GM12892 (cell line): Measurements from ENCODE around the gene TAGLN2.

Experiments
- DNase-seq: peaks from one replicate; pipeline ENCODE4 v3.0.0; 2011; ENCODE audit not compliant: insufficient read length
- FAIRE-seq: peaks from 2 replicates; lab custom pipeline; 2011; peaks lifted over from hg19 to GRCh38; lab: Jason Lieb, UNC
- POLR2A ChIP-seq: IDR thresholded peaks from 2 replicates; pipeline ENCODE4 v1.6.1; 2011; ENCODE audit warnings: low read depth, low read length, control low read depth
- POLR2AphosphoS5 ChIP-seq: IDR thresholded peaks from 2 replicates; pipeline ENCODE4 v1.6.1; 2011; ENCODE audit warnings: low read depth, low read length, control low read depth
- TAF1 ChIP-seq: IDR thresholded peaks from 2 replicates; pipeline ENCODE4 v1.6.1; 2011; ENCODE audit warnings: low read depth, mild to moderate bottlenecking, control low read depth, low read length, borderline replicate concordance

Gene TAGLN2

GRCh38 chr1:159889821-159890252, 35.5 kb downstream of the TAGLN2 start:
- FAIRE-seq (no peak), DNase-seq (peak; percentile 54)
- TF ChIP-seq POLR2A (0 out of 2 replicates have a peak, but pooled peaks have one; percentile 22), POLR2AphosphoS5 (no peak)

- DNase-seq (no peak), FAIRE-seq (peak; percentile 62)
- TF ChIP-seq TAF1 (no peak), POLR2A (no peak), POLR2AphosphoS5 (no peak)
Measured at GRCh38 chr1:159889202-159889601, 36.1 kb downstream of the TAGLN2 start.

- DNase-seq (no peak), FAIRE-seq (no peak)
- TF ChIP-seq POLR2A = no peak
- TF ChIP-seq TAF1 = no peak
- TF ChIP-seq POLR2AphosphoS5 = no peak
Measured at GRCh38 chr1:159884296-159884695, 41.0 kb downstream of the TAGLN2 start.

- DNase-seq (no peak), FAIRE-seq (no peak)
- TF ChIP-seq TAF1 (no peak), POLR2AphosphoS5 (no peak), POLR2A (no peak)
Measured at GRCh38 chr1:159883134-159883533, 42.2 kb downstream of the TAGLN2 start.

- FAIRE-seq (no peak), DNase-seq (no peak)
- TF ChIP-seq POLR2A = no peak
- TF ChIP-seq POLR2AphosphoS5 = no peak
- TF ChIP-seq TAF1 = no peak
Measured at GRCh38 chr1:159882527-159882862, 42.8 kb downstream of the TAGLN2 start.

GRCh38 chr1:159881622-159882526, 43.4 kb downstream of the TAGLN2 start:
- FAIRE-seq (no peak), DNase-seq (no peak)
- no peak for TF ChIP-seq TAF1
- TF ChIP-seq POLR2AphosphoS5 = no peak
- TF ChIP-seq POLR2A = no peak

- FAIRE-seq (no peak), DNase-seq (no peak)
- no peak for TF ChIP-seq TAF1
- TF ChIP-seq POLR2A = no peak
- TF ChIP-seq POLR2AphosphoS5 = no peak
Measured at GRCh38 chr1:159880430-159880829, 44.9 kb downstream of the TAGLN2 start.

GRCh38 chr1:159879977-159880376, 45.3 kb downstream of the TAGLN2 start:
- DNase-seq (no peak), FAIRE-seq (no peak)
- TF ChIP-seq POLR2A = no peak
- TF ChIP-seq TAF1 = no peak
- no peak for TF ChIP-seq POLR2AphosphoS5

GRCh38 chr1:159879136-159879535, 46.2 kb downstream of the TAGLN2 start:
- DNase-seq = no peak
- no peak for FAIRE-seq
- no peak for TF ChIP-seq POLR2AphosphoS5
- no peak for TF ChIP-seq TAF1
- no peak for TF ChIP-seq POLR2A

- TF ChIP-seq TAF1 = no peak
- DNase-seq (no peak), FAIRE-seq (no peak)
Measured at GRCh38 chr1:159877695-159878444, 47.4 kb downstream of the TAGLN2 start.

- TF ChIP-seq TAF1 (no peak), POLR2A (no peak), POLR2AphosphoS5 (no peak)
- DNase-seq = no peak
- no peak for FAIRE-seq
Measured at GRCh38 chr1:159873530-159874143, 51.7 kb downstream of the TAGLN2 start.
